HL-60 (cell line): ENCODE results near the gene BEST1.

Experiments
- DNase-seq, 2 experiments: peaks; one replicate each; pipeline ENCODE4 v3.0.0-alpha.2; 2010 to 2020; ENCODE audit warnings: low read depth in 1 of 2, low spot score in 1 of 2
- H3K27ac ChIP-seq: fragments of 250-450 bp; sonication (Bioruptor Pico); replicated peaks from 2 replicates; pipeline ENCODE4 v1.5.1; 2020; ENCODE audit warnings: mild to moderate bottlenecking, moderate library complexity
- H3K27me3 ChIP-seq: fragments of 250-450 bp; sonication (Bioruptor Pico); 2 replicates; pipeline ENCODE4 v1.5.1; 2021; ENCODE audit warnings: mild to moderate bottlenecking, moderate library complexity; ENCODE audit not compliant: insufficient read depth, poor library complexity, severe bottlenecking
- H3K4me3 ChIP-seq: replicated peaks from 2 replicates; pipeline ENCODE4 v1.5.1; 2011; ENCODE audit warnings: mild to moderate bottlenecking, control low read depth, low read length; ENCODE audit not compliant: insufficient read depth
- CTCF ChIP-seq: IDR thresholded peaks from one replicate; pipeline ENCODE4 v1.5.1; 2011; ENCODE audit warnings: low read length, control low read depth, inconsistent platforms; ENCODE audit not compliant: insufficient read depth
- GABPA ChIP-seq: IDR thresholded peaks from 2 replicates; pipeline ENCODE4 v1.6.1; 2012; ENCODE audit warnings: low read depth
- POLR2AphosphoS5 ChIP-seq: IDR thresholded peaks from 2 replicates; pipeline ENCODE4 v1.6.1; 2012; ENCODE audit warnings: low read depth
- SPI1 ChIP-seq: IDR thresholded peaks from 2 replicates; pipeline ENCODE4 v1.6.1; 2012; ENCODE audit warnings: low read depth, mild to moderate bottlenecking, borderline replicate concordance
- TF ChIP-seq, protein P1 (sequence below): IDR thresholded peaks from 2 replicates; pipeline ENCODE4 v1.6.1; 2012; ENCODE audit warnings: low read depth; ENCODE audit not compliant: insufficient replicate concordance

The BEST1 gene

GRCh38 chr11:62011881-62012280 is 61.7 kb downstream of the BEST1 start:
- no peak for DNase-seq
- Histone ChIP-seq H3K4me3 (no peak overlapping the region), H3K27ac (no peak overlapping the region), H3K27me3 (no peaks in the 10 kb centered on the region)
- TF ChIP-seq CTCF (no peak), POLR2AphosphoS5 (no peak), GABPA (no peak)
- TF ChIP-seq, protein P1, sequence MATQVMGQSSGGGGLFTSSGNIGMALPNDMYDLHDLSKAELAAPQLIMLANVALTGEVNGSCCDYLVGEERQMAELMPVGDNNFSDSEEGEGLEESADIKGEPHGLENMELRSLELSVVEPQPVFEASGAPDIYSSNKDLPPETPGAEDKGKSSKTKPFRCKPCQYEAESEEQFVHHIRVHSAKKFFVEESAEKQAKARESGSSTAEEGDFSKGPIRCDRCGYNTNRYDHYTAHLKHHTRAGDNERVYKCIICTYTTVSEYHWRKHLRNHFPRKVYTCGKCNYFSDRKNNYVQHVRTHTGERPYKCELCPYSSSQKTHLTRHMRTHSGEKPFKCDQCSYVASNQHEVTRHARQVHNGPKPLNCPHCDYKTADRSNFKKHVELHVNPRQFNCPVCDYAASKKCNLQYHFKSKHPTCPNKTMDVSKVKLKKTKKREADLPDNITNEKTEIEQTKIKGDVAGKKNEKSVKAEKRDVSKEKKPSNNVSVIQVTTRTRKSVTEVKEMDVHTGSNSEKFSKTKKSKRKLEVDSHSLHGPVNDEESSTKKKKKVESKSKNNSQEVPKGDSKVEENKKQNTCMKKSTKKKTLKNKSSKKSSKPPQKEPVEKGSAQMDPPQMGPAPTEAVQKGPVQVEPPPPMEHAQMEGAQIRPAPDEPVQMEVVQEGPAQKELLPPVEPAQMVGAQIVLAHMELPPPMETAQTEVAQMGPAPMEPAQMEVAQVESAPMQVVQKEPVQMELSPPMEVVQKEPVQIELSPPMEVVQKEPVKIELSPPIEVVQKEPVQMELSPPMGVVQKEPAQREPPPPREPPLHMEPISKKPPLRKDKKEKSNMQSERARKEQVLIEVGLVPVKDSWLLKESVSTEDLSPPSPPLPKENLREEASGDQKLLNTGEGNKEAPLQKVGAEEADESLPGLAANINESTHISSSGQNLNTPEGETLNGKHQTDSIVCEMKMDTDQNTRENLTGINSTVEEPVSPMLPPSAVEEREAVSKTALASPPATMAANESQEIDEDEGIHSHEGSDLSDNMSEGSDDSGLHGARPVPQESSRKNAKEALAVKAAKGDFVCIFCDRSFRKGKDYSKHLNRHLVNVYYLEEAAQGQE: no peak

GRCh38 chr11:62012451-62012831 is 62.3 kb downstream of the BEST1 start:
- H3K4me3 ChIP-seq: no peak overlapping the region

GRCh38 chr11:62012832-62013461 is 62.8 kb downstream of the BEST1 start:
- no peak overlapping the region for H3K4me3 ChIP-seq
- DNase-seq: no peak
- H3K27ac ChIP-seq: no peak overlapping the region
- H3K27me3 ChIP-seq: no peaks in the 10 kb centered on the region
- TF ChIP-seq, protein P1: no peak

More at GRCh38 chr11:62012451-62012831, 62.3 kb downstream of the BEST1 start:
- no peak for DNase-seq
- TF ChIP-seq SPI1 (no peak), CTCF (no peak), POLR2AphosphoS5 (no peak), GABPA (no peak)
- TF ChIP-seq, protein P1: no peak
- no peak overlapping the region for H3K27ac ChIP-seq
- no peaks in the 10 kb centered on the region for H3K27me3 ChIP-seq
